Neural cell (in vitro differentiated cells): ENCODE results near the gene CMYA5.

ENCODE experiments used
- CTCF ChIP-seq: fragments of 450-650 bp; IDR thresholded peaks from 2 replicates; pipeline ENCODE4 v1.5.1; 2014; ENCODE audit warnings: antibody characterized with exemption, mild to moderate bottlenecking, moderate library complexity; ENCODE audit not compliant: poor library complexity, severe bottlenecking
- EP300 ChIP-seq: fragments of 450-650 bp; conservative IDR thresholded peaks from 2 replicates; pipeline ENCODE4 v1.6.1; 2014; ENCODE audit warnings: antibody characterized with exemption, mild to moderate bottlenecking, moderate library complexity; ENCODE audit not compliant: poor library complexity, severe bottlenecking

- TF ChIP-seq CTCF (no peak), EP300 (no peak)
These were observed 154.1 kb downstream of the CMYA5 start for GRCh38 chr5:79843450-79844388.
